Measurements from ENCODE around the gene AHDC1. TPM values are rescaled to one million over a fixed set of nuclear protein-coding genes. Genes with fewer than 3 reads are reported as not detected.

Gene AHDC1
- total and polyA plus RNA-seq, 2 of the 13 experiments (the other 11 are each of a cell fraction or from before 2014, with no cell fraction given): 1.0 to 2.7 TPM

DNA sequence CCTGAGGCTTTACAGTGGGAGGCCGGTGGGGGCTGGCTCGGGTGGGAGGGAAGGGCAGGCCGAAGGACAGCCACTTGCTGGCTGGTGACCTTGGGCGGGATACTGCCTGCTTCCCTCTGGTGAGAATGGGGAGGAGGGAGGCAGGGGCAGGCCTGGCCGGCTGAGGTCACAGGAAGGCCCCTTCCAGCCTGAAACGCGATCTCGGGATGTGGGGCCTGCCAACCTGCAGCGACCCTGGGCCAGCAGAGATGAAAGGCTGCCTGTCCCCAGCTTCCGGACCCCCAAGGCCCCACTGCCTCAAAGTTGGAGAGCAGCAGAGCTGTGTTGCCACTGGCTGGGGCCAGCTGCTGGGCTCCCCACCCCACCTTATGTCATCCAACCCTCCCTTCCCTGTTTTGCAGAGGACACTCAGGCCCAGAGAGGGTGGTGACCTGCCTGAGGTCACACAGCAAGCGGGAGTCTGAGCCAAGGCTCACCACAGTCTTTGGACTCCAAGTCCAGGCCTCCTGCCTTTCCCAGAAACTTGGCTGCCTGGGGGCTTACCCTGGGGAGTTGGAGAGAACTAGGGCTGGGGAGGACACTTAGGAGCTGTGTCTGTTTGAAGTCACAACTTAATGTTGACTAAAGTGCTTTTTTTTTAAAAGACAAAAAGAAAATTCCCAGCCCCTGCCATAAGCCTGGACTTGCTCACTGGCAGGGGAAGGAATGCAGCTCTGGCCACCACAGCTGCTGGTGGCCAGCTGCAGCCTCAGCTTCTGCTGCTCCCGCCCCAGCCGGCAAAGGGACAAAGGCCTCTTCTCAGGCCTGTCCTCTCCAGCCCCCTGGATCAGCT, 99.1 kb downstream of the AHDC1 start (continued):
- TF ChIP-seq HOXD1 (CRISPR knock-in tag; IDR thresholded peaks at IDR 0.05): peak; percentile 74; the same call in 1 of the 2 replicates
- no peak; the same call in 1 of the 2 replicates for TF ChIP-seq EED (CRISPR knock-in tag; IDR thresholded peaks at IDR 0.05)
- peak; percentile 87 for TF ChIP-seq MEF2D (CRISPR knock-in tag; IDR thresholded peaks at IDR 0.05)
- TF ChIP-seq RFX1 (IDR thresholded peaks at IDR 0.05): no peak
- TF ChIP-seq KDM1A (CRISPR knock-in tag; IDR thresholded peaks at IDR 0.05): peak; percentile 98

DNA sequence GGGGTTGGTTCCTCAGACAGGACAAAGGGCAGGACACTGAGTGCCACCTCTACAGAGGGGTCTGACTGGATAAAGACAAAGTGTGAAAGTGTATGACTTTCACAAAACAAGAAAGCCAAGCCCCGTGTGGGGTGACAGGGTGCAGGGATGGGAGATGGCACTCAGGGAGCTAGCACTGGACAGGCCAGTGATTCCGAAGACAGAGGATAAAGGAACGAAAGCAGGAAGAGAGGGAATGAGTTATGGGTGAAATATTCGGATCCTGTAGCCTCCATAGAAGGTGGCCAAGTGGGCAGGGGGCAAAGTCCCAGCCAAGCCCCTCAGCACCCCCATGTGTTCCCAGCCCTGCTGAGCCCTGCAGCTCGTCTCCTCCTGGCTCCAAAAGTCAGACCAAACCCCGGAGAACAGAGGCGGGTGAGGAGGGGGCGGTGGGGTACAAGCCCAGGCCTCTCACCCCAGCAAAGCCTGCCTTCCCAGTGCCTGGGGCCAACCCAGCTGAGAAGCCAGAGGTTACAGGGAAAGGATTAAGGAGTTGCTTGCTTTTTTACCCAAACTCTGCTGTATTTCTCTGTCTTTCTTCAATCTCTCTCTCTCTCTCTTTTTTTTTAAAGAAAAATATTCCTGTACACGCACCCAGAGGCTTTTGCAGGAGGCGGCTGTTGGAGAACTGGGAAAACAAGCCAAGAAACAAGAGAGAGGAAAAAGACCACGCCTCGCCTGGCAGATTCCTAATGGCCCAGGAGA, 99.9 kb downstream of the AHDC1 start:
- peak overlapping the region; percentile 99 for H3K27ac ChIP-seq (ENCODE audit: extremely low read length, insufficient read depth, low read length)
- peak overlapping the region; percentile 100 for H3K4me2 ChIP-seq (ENCODE audit: low read depth, low read length)
- ChIA-PET CTCF (ENCODE audit: low intra/inter-chr PET ratio, low total read pairs) (no interaction called here), POLR2A (interaction anchor here (0.7 to 2.9 kb wide), 7 partner anchors 12 to 168 kb away, joined by 3 to 25 read pairs (median 4); partner anchors contain the start of genes IFI6 and WASF2)
- H3K9ac ChIP-seq (ENCODE audit: insufficient read depth, low read depth, low read length): peak overlapping the region; percentile 94
- FAIRE-seq (no peak), DNase-seq (ENCODE audit: low spot score) (no peak), ATAC-seq (peak; percentile 11)
- H3K9me3 ChIP-seq (ENCODE audit: low read length): no peaks in the 10 kb centered on the region
- peak overlapping the region; percentile 62 to 77 (median 71) for H3K4me3 ChIP-seq (replicated peaks in 1 of 3; ENCODE audit: insufficient read depth in 1 of 3, low read depth in 2 of 3, low read length in 3 of 3)
- TSS peak; percentile 99 for BruUV-seq (replicated peaks)
- in situ Hi-C loops (cut with HindIII; ENCODE audit: extremely low pct_ligation_motif_present, low pct_unique_long_range_greater_than_20kb) (no loop called here), intact Hi-C loops (cut with micrococcal nuclease; ENCODE audit: unreplicated experiment) (no loop called here)
- no peaks in the 10 kb centered on the region for H3K27me3 ChIP-seq (ENCODE audit: control insufficient read depth in 1 of 2, insufficient read depth in 2 of 2, low read length in 2 of 2)
- no peak overlapping the region for H2AFZ ChIP-seq (ENCODE audit: low read length)
- no peaks in the 10 kb centered on the region for H3K36me3 ChIP-seq (replicated peaks in 1 of 2; ENCODE audit: control insufficient read depth in 1 of 2, insufficient read depth in 2 of 2, low read length in 2 of 2)
- H3K4me1 ChIP-seq (ENCODE audit: insufficient read depth, low read length): peaks cover 46% of the 10 kb centered on the region
- under 1% methylated on average over 10 of the region's 12 CpGs for WGBS (ENCODE audit: low lambda C conversion rate)
- H3K79me2 ChIP-seq (ENCODE audit: insufficient read depth, low read length): no peaks in the 10 kb centered on the region
- H4K20me1 ChIP-seq (ENCODE audit: insufficient read depth, low read length): no peaks in the 10 kb centered on the region
- 0 out of 2 replicates have a peak, but pooled peaks have one; percentile 25 for TF ChIP-seq HNRNPL (IDR thresholded peaks at IDR 0.05; ENCODE audit: low read depth, low read length)
- TF ChIP-seq POLR2G (IDR thresholded peaks at IDR 0.05; ENCODE audit: low read depth, low read length): peak; percentile 69
- TF ChIP-seq, protein P1, sequence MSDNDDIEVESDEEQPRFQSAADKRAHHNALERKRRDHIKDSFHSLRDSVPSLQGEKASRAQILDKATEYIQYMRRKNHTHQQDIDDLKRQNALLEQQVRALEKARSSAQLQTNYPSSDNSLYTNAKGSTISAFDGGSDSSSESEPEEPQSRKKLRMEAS (IDR thresholded peaks at IDR 0.05): no peak
- peak; percentile 94 for TF ChIP-seq ZNF121 (CRISPR knock-in tag; IDR thresholded peaks at IDR 0.05)
- 0 out of 2 replicates have a peak, but pooled peaks have one; percentile 23 for TF ChIP-seq ZNF501 (CRISPR knock-in tag; IDR thresholded peaks at IDR 0.05)
- TF ChIP-seq, protein P2, sequence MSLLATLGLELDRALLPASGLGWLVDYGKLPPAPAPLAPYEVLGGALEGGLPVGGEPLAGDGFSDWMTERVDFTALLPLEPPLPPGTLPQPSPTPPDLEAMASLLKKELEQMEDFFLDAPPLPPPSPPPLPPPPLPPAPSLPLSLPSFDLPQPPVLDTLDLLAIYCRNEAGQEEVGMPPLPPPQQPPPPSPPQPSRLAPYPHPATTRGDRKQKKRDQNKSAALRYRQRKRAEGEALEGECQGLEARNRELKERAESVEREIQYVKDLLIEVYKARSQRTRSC (CRISPR knock-in tag; IDR thresholded peaks at IDR 0.05; ENCODE audit: low read depth): no peak
- TF ChIP-seq POLR2AphosphoS5 (IDR thresholded peaks at IDR 0.05; ENCODE audit: low read depth, low read length): peak; percentile 54
- no peak; the same call in 1 of the 2 replicates for TF ChIP-seq MXD4 (CRISPR knock-in tag; IDR thresholded peaks at IDR 0.05)
- peak; percentile 73; the same call in 1 of the 2 replicates for TF ChIP-seq ZMYM3 (CRISPR knock-in tag; IDR thresholded peaks at IDR 0.05)
- peak; percentile 60; the same call in 1 of the 2 replicates for TF ChIP-seq KLF12 (CRISPR knock-in tag; IDR thresholded peaks at IDR 0.05; ENCODE audit: borderline replicate concordance)
- TF ChIP-seq SALL2 (CRISPR knock-in tag; IDR thresholded peaks at IDR 0.05): 0 out of 2 replicates have a peak, but pooled peaks have one; percentile 2
- TF ChIP-seq HNF4G (IDR thresholded peaks at IDR 0.05; ENCODE audit: borderline replicate concordance, low read depth, low read length): peak; percentile 37; the same call in 1 of the 2 replicates
- TF ChIP-seq HNF4G (CRISPR knock-in tag; IDR thresholded peaks at IDR 0.05; ENCODE audit: borderline replicate concordance, low read depth): no peak; the same call in 1 of the 2 replicates
- peak; percentile 44; the same call in 1 of the 2 replicates for TF ChIP-seq RBFOX2 (IDR thresholded peaks at IDR 0.05; ENCODE audit: low read depth, low read length)
- TF ChIP-seq, protein P3, sequence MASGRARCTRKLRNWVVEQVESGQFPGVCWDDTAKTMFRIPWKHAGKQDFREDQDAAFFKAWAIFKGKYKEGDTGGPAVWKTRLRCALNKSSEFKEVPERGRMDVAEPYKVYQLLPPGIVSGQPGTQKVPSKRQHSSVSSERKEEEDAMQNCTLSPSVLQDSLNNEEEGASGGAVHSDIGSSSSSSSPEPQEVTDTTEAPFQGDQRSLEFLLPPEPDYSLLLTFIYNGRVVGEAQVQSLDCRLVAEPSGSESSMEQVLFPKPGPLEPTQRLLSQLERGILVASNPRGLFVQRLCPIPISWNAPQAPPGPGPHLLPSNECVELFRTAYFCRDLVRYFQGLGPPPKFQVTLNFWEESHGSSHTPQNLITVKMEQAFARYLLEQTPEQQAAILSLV (CRISPR knock-in tag; IDR thresholded peaks at IDR 0.05; ENCODE audit: borderline replicate concordance): 0 out of 2 replicates have a peak, but pooled peaks have one; percentile 34
- TF ChIP-seq ELF1 (CRISPR knock-in tag; IDR thresholded peaks at IDR 0.05): 0 out of 2 replicates have a peak, but pooled peaks have one; percentile 6

Data from HepG2 (cell line).